SK-N-MC (cell line): Measurements from ENCODE around the gene FZD7.

Experiments
- EZH2 ChIP-seq: fragments of 200-600 bp; sonication (generic); IDR thresholded peaks from one replicate; pipeline ENCODE4 v1.6.1; 2017; ENCODE audit warnings: antibody characterized with exemption
- FOXP2 ChIP-seq: optimal IDR thresholded peaks from 2 replicates; pipeline ENCODE3; 2011; ENCODE audit warnings: mild to moderate bottlenecking, moderate library complexity; ENCODE audit not compliant: insufficient read depth; ENCODE audit errors: extremely low read length, control extremely low read depth
- POLR2AphosphoS5 ChIP-seq: IDR thresholded peaks from 2 replicates; pipeline ENCODE4 v1.6.1; 2012; ENCODE audit warnings: mild to moderate bottlenecking, low read depth, low read length, borderline replicate concordance

DNA sequence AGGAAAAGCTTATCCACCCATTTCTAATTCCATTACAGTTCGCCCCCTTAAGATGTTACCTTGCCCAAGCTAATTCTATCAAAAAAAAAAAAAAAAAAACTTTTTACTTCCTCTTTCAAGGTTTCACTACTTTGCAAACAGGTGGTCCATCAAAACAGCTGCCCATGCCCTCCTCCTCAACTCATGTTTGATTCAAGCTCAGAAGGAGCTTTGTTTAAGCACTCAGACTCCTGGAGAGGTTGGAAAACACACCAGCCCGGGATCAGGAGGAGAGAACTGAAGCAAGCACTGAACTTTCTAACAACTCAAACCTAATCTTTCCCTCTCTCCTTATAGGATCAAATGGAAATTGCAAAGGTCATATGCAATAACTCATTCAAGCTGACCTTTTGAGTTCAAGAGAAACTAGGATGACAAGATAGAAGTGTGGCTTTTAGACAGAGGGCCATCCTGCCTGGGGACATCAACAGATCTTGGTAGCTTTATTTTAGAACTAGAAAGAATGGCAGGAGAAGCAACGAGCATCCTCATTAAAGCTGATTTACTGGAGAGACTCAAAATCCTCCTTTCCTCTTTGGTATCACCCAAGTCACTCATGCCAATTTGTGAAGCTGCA is 28.3 kb upstream of the FZD7 start:
- TF ChIP-seq POLR2AphosphoS5 (no peak), EZH2 (no peak), FOXP2 (no peak)
